Mesenchymal stem cell (in vitro differentiated cells and primary cell): ENCODE measurements around the gene SLC1A5.

ENCODE experiments used
- DNase-seq: peaks from one replicate; pipeline ENCODE4 v3.0.0-alpha.2; 2013
- H2AFZ ChIP-seq: one replicate; pipeline ENCODE4 v1.6.1; 2013; ENCODE audit warnings: low read depth, mild to moderate bottlenecking, control low read depth, inconsistent platforms, low read length, moderate library complexity
- H2AK5ac ChIP-seq: 2 replicates; pipeline ENCODE4 v1.6.1; 2013; ENCODE audit warnings: low read length, moderate library complexity, mild to moderate bottlenecking, inconsistent platforms; ENCODE audit not compliant: severe bottlenecking
- H2BK120ac ChIP-seq: one replicate; pipeline ENCODE4 v1.6.1; 2013; ENCODE audit warnings: low read depth, mild to moderate bottlenecking, inconsistent platforms, low read length, moderate library complexity
- H2BK12ac ChIP-seq, 2 experiments: one replicate each; pipeline ENCODE4 v1.6.1; 2013; ENCODE audit warnings: inconsistent platforms in 2 of 2, low read length in 2 of 2, mild to moderate bottlenecking in 2 of 2, moderate library complexity in 2 of 2, control low read depth in 1 of 2
- H2BK15ac ChIP-seq: one replicate; pipeline ENCODE4 v1.6.1; 2013; ENCODE audit warnings: mild to moderate bottlenecking, low read depth, inconsistent platforms; ENCODE audit not compliant: poor library complexity, severe bottlenecking
- H2BK5ac ChIP-seq: 2 replicates; pipeline ENCODE4 v1.6.1; 2013; ENCODE audit warnings: low read depth, mild to moderate bottlenecking, low read length, control low read depth, inconsistent platforms; ENCODE audit not compliant: poor library complexity, severe bottlenecking
- H3K14ac ChIP-seq, 2 experiments: one replicate each; pipeline ENCODE4 v1.6.1; 2013; ENCODE audit warnings: inconsistent platforms in 2 of 2, low read length in 2 of 2, control low read depth in 1 of 2, mild to moderate bottlenecking in 1 of 2, moderate library complexity in 1 of 2
- H3K18ac ChIP-seq, 2 experiments: one replicate each; pipeline ENCODE4 v1.6.1; 2013; ENCODE audit warnings: inconsistent platforms in 2 of 2, low read length in 2 of 2, control low read depth in 1 of 2, low read depth in 1 of 2, mild to moderate bottlenecking in 1 of 2
- H3K23ac ChIP-seq, 2 experiments: one replicate each; pipeline ENCODE4 v1.6.1; 2013; ENCODE audit warnings: inconsistent platforms in 2 of 2, low read length in 2 of 2, mild to moderate bottlenecking in 2 of 2, moderate library complexity in 2 of 2, control low read depth in 1 of 2
- H3K27ac ChIP-seq: 2 replicates; pipeline ENCODE4 v1.5.1; 2013; ENCODE audit warnings: mild to moderate bottlenecking, moderate library complexity, low read length, control low read depth, inconsistent platforms; ENCODE audit not compliant: poor library complexity, severe bottlenecking
- H3K27me3 ChIP-seq, 2 experiments: 2 replicates each; pipeline versions ENCODE4 v1.6.1 to v1.7.0; 2013; ENCODE audit warnings: low read length in 2 of 2, mild to moderate bottlenecking in 2 of 2, moderate library complexity in 2 of 2, control low read depth in 1 of 2, inconsistent platforms in 1 of 2; ENCODE audit not compliant: control insufficient read depth in 1 of 2, insufficient read depth in 1 of 2
- H3K36me3 ChIP-seq, 2 experiments: 2 replicates each; pipeline versions ENCODE4 v1.6.1 to v1.7.0; 2013; ENCODE audit warnings: low read length in 2 of 2, control low read depth in 1 of 2, inconsistent platforms in 1 of 2, low read depth in 1 of 2, mild to moderate bottlenecking in 1 of 2; ENCODE audit not compliant: insufficient read depth in 2 of 2, control insufficient read depth in 1 of 2
- H3K4ac ChIP-seq, 2 experiments: one replicate each; pipeline ENCODE4 v1.6.1; 2013; ENCODE audit warnings: inconsistent platforms in 2 of 2, low read length in 2 of 2, mild to moderate bottlenecking in 2 of 2, moderate library complexity in 2 of 2, control low read depth in 1 of 2, low read depth in 1 of 2
- H3K4me1 ChIP-seq: 2 replicates; pipeline ENCODE4 v1.6.1; 2013; ENCODE audit warnings: low read depth, low read length, control low read depth; ENCODE audit not compliant: control insufficient read depth, insufficient read depth
- H3K4me2 ChIP-seq: 2 replicates; pipeline ENCODE4 v1.6.1; 2013; ENCODE audit warnings: low read length, mild to moderate bottlenecking, inconsistent platforms; ENCODE audit not compliant: poor library complexity, severe bottlenecking
- H3K4me3 ChIP-seq, 2 experiments: 2 replicates each; pipeline versions ENCODE4 v1.5.1 to v1.7.0; 2013; ENCODE audit warnings: low read length in 2 of 2, mild to moderate bottlenecking in 2 of 2, control low read depth in 1 of 2, low read depth in 1 of 2; ENCODE audit not compliant: insufficient read depth in 1 of 2
- H3K79me1 ChIP-seq: replicated peaks from 2 replicates; pipeline ENCODE4 v1.6.1; 2013; ENCODE audit warnings: mild to moderate bottlenecking, control low read depth, low read length, inconsistent platforms; ENCODE audit not compliant: poor library complexity, severe bottlenecking
- H3K9ac ChIP-seq: 2 replicates; pipeline ENCODE4 v1.7.0; 2013; ENCODE audit warnings: mild to moderate bottlenecking, low read length, moderate library complexity
- H3K9me3 ChIP-seq: 2 replicates; pipeline ENCODE4 v1.7.0; 2013; ENCODE audit warnings: mild to moderate bottlenecking, low read length; ENCODE audit not compliant: control insufficient read depth
- H4K8ac ChIP-seq: one replicate; pipeline ENCODE4 v1.6.1; 2013; ENCODE audit warnings: inconsistent platforms, mild to moderate bottlenecking, low read length, moderate library complexity
- H4K91ac ChIP-seq: one replicate; pipeline ENCODE4 v1.6.1; 2013; ENCODE audit warnings: mild to moderate bottlenecking, low read length, inconsistent platforms
- WGBS: methylation state at CpG from one replicate; pipeline ENCODE4 v1.1.7; 2013; ENCODE audit warnings: mixed read lengths; 5-methylcytosine and 5-hydroxymethylcytosine counted together

The SLC1A5 gene

DNA sequence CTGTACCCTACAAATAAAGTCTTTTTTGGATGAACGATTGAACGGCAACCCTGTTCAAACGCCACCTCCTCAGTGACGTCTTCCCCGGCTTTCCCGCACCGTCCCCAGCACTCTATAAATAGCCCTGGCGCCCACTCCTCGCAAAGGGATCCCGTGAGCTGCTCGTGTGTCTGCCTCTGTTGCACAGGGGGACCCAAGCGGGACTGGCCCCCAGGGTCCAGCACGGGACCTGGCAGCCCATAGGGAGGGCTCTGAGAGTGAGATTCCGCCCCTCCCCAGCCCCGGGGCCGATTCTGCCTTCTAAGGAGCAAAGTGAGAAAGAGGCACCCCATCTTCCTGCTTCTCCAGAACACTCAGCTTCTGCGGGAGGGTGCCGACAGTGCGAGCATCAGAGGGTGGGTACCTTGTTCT, 50.6 kb downstream of the SLC1A5 start:
- WGBS, result 91% methylated on average over 19 of the region's 19 CpGs
- Histone ChIP-seq H3K9me3 (no peaks in the 10 kb centered on the region), H3K4ac (no peak overlapping the region), H3K4me1 (peaks cover 26% of the 10 kb centered on the region), H2BK12ac (no peak overlapping the region), H2AFZ (no peak overlapping the region), H3K79me1 (peaks cover 18% of the 10 kb centered on the region), H3K4me3 (no peak overlapping the region), H4K8ac (no peak overlapping the region), H3K36me3 (peaks cover 47 to 59% of the 10 kb centered on the region in 2 experiments), H3K9ac (no peak overlapping the region), H2BK5ac (no peak overlapping the region), H2AK5ac (no peak overlapping the region), H3K27me3 (no peaks in the 10 kb centered on the region), H3K4me2 (no peak overlapping the region), H2BK120ac (no peak overlapping the region), H3K18ac (no peak overlapping the region), H3K27ac (no peak overlapping the region), H2BK15ac (no peak overlapping the region), H4K91ac (no peak overlapping the region), H3K14ac (no peak overlapping the region), H3K23ac (no peak overlapping the region)
- no peak for DNase-seq

DNA sequence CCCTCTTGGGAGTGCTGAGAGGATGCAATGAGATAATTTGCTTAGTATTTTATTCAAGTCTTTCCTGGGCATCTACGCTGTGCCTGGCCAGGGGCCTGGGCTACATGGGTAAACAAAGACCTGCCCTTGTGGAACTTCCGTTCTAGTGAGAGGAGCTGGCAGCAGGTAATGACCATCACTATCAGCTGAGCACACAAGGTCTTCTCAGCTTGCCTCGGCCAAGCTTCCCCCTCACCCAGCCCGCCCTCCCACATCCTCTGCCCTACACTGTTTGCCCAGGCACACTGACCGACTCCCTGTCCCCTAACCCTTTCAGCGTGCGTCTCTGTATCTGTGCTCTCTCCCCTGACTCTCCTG, 51.1 kb downstream of the SLC1A5 start:
- no peak overlapping the region for H3K27ac ChIP-seq
- no peak overlapping the region for H3K18ac ChIP-seq
- H2BK120ac ChIP-seq, result no peak overlapping the region
- H2AFZ ChIP-seq, result no peak overlapping the region
- no peak overlapping the region for H3K4me3 ChIP-seq
- no peak overlapping the region for H4K91ac ChIP-seq
- H3K23ac ChIP-seq, result no peak overlapping the region
- H4K8ac ChIP-seq, result no peak overlapping the region
- no peak overlapping the region for H3K4me2 ChIP-seq
- H2AK5ac ChIP-seq, result no peak overlapping the region
- no peak overlapping the region for H2BK5ac ChIP-seq
- no peak overlapping the region for H2BK12ac ChIP-seq
- H3K4ac ChIP-seq, result no peak overlapping the region
- no peak overlapping the region for H3K14ac ChIP-seq
- WGBS, result 90% methylated on average over 7 of the region's 7 CpGs
- H3K9me3 ChIP-seq, result no peaks in the 10 kb centered on the region
- H3K9ac ChIP-seq, result peak overlapping the region; percentile 36
- no peak overlapping the region for H2BK15ac ChIP-seq
- H3K79me1 ChIP-seq, result peaks cover 18% of the 10 kb centered on the region
- H3K4me1 ChIP-seq, result peaks cover 31% of the 10 kb centered on the region
- DNase-seq, result no peak
- no peaks in the 10 kb centered on the region for H3K27me3 ChIP-seq
- H3K36me3 ChIP-seq, result peaks cover 51 to 64% of the 10 kb centered on the region in 2 experiments

DNA sequence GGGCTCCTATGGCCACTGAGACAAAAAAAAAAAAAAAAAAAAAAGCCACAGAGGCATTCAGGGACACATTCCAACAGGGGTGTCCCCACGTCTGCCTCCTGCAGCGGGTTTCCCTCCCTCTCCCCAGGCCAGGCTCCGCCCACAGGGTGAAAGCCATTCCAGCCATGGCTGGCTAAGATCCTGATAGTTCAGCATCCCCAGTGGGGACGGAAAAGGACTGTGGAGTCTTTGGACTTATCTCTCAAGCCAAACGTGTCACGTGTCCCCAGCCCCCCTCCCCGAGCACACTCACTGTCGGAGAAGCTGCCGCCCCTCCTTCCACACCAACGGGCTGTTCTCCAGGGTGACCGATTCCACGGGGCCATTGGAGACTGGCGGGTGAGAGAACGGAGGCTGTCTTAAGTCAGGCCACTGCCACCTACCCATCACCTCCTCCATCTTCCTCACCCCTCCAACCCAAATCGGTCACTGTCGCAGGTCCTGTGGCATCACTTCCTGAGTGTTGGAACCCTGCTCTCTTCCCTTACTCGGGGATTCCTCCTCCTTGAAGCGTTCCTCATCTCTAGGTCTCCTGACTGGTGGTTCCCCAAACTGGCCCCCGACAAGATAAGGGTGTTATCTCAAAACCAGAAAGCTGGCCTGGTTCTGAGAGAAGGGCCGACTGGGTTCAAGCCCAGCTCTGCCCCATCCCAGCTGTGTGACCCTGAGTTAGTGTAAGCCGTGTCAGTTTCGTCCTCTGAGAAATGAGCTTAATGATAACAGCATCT, 51.7 kb downstream of the SLC1A5 start:
- no peak for DNase-seq
- H3K4me1 ChIP-seq, result peaks cover 36% of the 10 kb centered on the region
- H3K4ac ChIP-seq, result no peak overlapping the region
- peak overlapping the region in 1 of 2 experiments; percentile 40 for H2BK12ac ChIP-seq
- no peak overlapping the region for H3K27ac ChIP-seq
- peaks cover 54 to 65% of the 10 kb centered on the region in 2 experiments for H3K36me3 ChIP-seq
- H2BK120ac ChIP-seq, result no peak overlapping the region
- no peak overlapping the region for H2BK15ac ChIP-seq
- H3K4me3 ChIP-seq, result no peak overlapping the region
- no peak overlapping the region for H2BK5ac ChIP-seq
- H3K9ac ChIP-seq, result peak overlapping the region; percentile 36
- H2AFZ ChIP-seq, result no peak overlapping the region
- H3K9me3 ChIP-seq, result no peaks in the 10 kb centered on the region
- no peak overlapping the region for H4K91ac ChIP-seq
- no peak overlapping the region for H3K14ac ChIP-seq
- no peak overlapping the region for H3K18ac ChIP-seq
- H4K8ac ChIP-seq, result no peak overlapping the region
- no peak overlapping the region for H3K4me2 ChIP-seq
- no peak overlapping the region for H3K23ac ChIP-seq
- no peaks in the 10 kb centered on the region for H3K27me3 ChIP-seq
- no peak overlapping the region for H2AK5ac ChIP-seq
- 89% methylated on average over 22 of the region's 22 CpGs for WGBS
- H3K79me1 ChIP-seq, result peaks cover 18% of the 10 kb centered on the region

DNA sequence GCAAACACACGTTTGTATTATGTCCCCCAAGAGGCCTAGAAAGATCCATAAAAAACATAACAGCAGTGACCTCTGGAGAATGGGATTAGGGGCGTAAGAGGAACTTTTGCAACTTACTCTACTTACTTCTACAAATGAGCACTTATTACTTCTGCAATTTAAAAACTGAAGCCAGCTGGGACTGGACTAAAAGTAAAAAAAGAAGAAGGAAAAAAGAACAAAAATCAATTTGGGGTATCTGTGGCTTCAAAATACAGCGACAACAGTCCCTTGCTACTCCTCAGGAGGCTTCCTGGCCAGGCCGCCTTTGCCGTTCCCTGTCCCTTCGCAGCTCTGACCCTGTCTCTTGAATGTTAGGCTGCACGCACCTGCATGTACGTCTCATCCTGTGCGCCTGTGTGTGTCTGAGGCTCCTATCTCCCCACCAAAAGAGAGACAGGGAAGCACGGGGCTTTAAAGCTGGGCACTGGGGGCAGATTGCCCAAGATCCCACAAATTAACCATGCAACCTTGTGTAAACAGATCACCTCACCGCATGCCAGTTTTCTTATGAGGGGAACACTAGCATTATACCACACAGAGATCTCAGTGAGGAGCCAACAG, 54.6 kb downstream of the SLC1A5 start:
- Histone ChIP-seq H2AFZ (no peak overlapping the region), H2BK5ac (no peak overlapping the region), H3K4me1 (peaks cover 43% of the 10 kb centered on the region), H3K27ac (peak overlapping the region; percentile 24), H3K4me2 (no peak overlapping the region), H2BK120ac (no peak overlapping the region), H3K4me3 (no peak overlapping the region), H3K23ac (no peak overlapping the region), H3K36me3 (peaks cover 69 to 78% of the 10 kb centered on the region in 2 experiments), H3K9me3 (no peaks in the 10 kb centered on the region), H2AK5ac (no peak overlapping the region), H4K8ac (no peak overlapping the region), H3K79me1 (peaks cover 26% of the 10 kb centered on the region), H3K18ac (no peak overlapping the region), H3K4ac (no peak overlapping the region), H2BK15ac (no peak overlapping the region), H2BK12ac (no peak overlapping the region), H4K91ac (no peak overlapping the region), H3K9ac (no peak overlapping the region), H3K27me3 (no peaks in the 10 kb centered on the region), H3K14ac (no peak overlapping the region)
- DNase-seq, result no peak
- 89% methylated on average over 10 of the region's 11 CpGs for WGBS
